HL-60 (cell line): Measurements from ENCODE around the gene DMRT2.

Experiments used
- CTCF ChIP-seq: IDR thresholded peaks from one replicate; pipeline ENCODE4 v1.5.1; 2011; ENCODE audit warnings: low read length, control low read depth, inconsistent platforms; ENCODE audit not compliant: insufficient read depth
- GABPA ChIP-seq: IDR thresholded peaks from 2 replicates; pipeline ENCODE4 v1.6.1; 2012; ENCODE audit warnings: low read depth
- POLR2AphosphoS5 ChIP-seq: IDR thresholded peaks from 2 replicates; pipeline ENCODE4 v1.6.1; 2012; ENCODE audit warnings: low read depth
- REST ChIP-seq: IDR thresholded peaks from 2 replicates; pipeline ENCODE4 v1.6.1; 2012; ENCODE audit warnings: low read depth; ENCODE audit not compliant: insufficient replicate concordance
- SPI1 ChIP-seq: IDR thresholded peaks from 2 replicates; pipeline ENCODE4 v1.6.1; 2012; ENCODE audit warnings: low read depth, mild to moderate bottlenecking, borderline replicate concordance

GRCh38 chr9:1077616-1078015, 27.5 kb downstream of the DMRT2 start:
- no peak for TF ChIP-seq CTCF
- TF ChIP-seq POLR2AphosphoS5, result no peak
- no peak for TF ChIP-seq GABPA
- no peak for TF ChIP-seq REST
- no peak for TF ChIP-seq SPI1
